HG03460 (cell line): Measurements from ENCODE around the gene RICTOR.
"Not testable (repeated sequence)": the region's sequence is repeated elsewhere in the genome, so short reads cannot be mapped to it uniquely, and the experiment has no call there.

Experiments
- ATAC-seq: cut with Tn5 transposase; IDR thresholded peaks from one replicate; pipeline ENCODE4 v1.9.1; 2021; ENCODE audit not compliant: unreplicated experiment

The RICTOR gene

DNA sequence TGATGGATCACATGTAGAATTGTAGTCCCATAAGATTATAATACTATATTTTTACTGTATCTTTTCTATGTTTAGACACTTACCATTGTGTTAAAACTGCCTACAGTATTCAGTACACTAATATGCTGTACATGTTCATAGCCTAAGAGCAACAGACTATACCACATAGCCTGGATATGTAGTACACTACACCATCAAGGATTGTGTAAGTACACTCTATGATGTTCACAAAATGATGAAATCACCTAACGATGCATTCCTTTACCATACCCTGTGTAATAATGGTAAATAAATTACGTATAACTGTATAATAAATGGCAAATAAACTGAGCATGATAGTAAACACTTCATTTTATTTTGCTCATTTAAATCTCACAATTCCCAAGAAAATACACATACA, 60.3 kb downstream of the RICTOR start:
- ATAC-seq = no peak

DNA sequence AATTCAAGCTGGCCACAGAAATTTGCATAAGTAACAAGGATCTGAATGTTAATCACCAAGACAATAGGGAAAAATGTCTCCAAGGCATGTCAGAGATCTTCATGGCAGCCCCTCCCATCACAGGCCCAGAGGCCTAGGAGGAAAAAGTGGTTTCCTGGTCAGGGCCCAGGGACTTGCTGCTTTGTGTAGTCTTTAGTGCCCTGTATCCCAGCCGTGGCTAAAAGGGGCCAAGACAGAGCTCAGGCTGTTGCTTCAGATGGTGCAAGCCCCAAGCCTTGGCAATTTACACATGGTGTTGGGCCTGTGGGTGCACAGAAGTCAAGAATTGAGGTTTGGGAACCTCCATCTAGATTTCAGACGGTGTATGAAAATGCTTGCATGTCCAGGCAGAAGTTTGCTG, 63.2 kb downstream of the RICTOR start:
- ATAC-seq = not testable (repeated sequence)

DNA sequence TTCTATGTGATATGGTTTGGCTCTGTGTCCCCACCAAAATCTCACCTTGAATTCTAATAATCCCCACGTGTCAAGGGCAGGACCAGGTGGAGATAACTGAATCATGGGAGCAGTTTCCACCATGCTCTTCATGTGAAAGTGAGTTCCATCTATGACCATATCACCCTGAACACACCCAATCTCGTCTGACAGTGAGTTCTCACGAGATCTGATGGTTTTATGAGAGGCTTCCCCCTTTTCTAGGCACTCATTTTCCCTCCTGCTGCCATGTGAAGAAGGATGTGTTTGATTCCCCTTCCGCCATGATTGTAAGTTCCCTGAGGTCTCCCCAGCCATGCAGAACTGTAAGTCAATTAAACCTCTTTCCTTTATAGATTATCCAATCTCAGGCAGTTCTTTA, 64.2 kb downstream of the RICTOR start:
- ATAC-seq = no peak

DNA sequence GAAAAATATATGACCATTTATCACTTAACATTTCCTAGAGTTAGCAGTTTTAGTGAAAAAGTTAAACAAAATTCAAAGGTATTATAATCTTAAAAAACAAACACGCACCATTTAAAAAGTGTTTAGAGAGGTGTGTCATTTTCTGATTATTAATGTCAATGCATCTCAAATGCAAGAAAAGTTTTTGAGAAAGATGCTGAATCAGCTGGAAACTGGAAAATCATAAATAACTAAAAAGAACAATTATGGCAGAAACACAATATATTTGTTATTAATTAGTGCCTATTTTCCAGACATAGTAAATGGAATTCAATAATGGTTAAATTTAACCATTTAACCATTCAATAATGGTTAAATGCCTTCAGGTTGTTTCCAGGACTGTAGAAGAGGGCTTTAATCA, 64.9 kb downstream of the RICTOR start:
- ATAC-seq = no peak

DNA sequence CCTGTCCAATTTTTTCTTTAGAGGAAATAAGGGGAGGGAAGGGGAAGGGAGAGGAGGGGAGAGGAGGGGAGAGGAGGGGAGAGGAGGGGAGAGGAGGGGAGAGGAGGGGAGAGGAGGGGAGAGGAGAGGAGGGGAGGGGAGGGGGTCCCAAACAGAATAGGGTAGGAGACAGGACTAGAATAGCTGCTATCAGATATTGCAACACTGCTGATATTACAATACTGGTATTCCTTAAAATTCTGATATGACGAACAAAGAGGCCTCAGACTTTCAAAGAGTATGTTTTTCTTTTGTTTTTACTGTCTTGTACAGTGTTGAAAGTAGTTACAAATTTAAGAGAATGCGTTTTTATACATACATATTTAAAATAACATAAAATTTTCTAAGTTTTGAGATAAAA, 67.5 kb downstream of the RICTOR start:
- ATAC-seq = no peak

DNA sequence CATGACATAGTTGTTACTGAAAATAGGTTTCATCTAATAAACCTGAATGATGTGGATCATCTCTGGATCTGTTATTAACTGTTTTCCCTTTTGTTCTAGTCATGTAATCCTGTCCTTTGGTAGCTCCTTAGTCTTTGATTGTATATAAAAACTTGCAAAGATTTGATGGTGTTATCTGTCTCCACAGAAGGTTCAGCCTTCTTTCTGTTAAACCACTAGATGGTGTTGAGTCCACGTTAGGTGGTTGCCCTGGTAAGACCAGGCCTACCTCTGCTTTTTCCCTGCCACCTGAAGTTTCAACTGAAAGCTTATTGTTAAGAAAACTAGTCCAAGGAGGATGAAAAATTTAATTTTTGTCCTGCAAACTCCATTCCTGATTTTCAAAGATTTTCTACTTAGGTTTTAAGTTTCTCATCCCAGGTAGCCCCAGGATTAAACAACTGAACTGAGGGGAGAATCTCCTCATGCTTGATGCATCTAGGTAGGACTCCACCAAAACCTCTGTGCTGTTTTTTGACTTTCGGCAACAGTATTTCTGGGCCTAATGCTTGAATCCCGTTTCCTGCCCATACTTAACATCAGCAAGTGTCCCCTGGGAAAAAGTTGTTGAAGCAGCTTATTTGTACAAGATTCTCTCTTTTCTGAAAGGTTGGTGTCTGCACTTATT, 68.5 kb downstream of the RICTOR start:
- no peak for ATAC-seq

DNA sequence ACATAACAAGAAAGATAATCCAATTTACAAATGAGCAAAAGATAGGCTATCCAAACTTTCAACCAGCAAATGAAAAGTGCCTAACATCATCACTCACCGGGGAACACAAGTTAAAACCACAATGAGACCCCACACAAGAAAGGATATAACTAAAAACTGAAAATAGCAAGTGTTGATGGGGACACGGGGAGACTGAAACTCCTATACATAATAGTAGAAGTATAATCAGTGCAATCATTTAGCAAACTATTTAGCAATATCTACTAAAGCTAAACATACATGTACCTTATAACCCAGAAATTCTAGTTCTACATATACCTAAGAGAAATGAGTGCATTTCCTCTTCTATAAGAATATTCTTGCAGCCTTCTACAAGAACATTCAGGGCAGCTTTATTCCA, 72.5 kb downstream of the RICTOR start:
- ATAC-seq = no peak

DNA sequence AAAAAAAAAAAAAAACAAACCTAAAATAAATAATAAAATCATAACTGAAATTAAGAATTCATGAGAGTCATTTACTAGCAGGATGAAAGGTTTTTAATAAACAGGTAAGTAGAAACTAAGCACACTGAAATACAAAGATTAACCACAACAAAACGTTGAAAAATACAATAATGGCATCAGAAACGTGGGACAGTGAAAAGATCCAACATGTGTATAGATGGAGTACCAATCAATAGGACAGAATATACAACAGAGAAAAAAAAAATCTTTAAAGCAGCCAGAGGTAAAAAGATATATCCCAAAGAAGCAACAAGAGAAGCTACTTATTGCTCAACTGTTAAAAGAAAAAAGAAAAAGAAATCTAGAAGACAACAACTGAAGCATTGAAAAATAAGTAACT, 75.2 kb downstream of the RICTOR start:
- ATAC-seq = no peak

DNA sequence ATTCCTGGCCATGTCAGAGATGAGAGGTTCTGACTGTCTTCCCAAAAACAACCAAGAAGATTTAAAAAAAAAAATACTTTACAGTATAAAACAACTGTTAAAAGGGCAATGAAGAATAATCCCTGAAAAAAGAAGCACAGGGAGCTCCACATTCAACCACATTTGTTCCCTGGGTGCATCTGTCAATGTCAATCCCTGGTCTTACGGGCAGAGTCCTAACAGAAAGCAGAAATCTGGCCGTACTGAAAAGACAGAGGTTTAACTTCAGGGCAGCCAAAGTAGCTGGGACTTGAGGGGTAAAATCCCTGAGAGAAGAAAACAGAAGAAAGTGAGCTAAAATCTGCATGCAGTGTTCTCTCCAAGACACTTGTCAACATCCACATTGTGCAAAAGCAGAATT, 76.6 kb downstream of the RICTOR start:
- ATAC-seq = no peak

DNA sequence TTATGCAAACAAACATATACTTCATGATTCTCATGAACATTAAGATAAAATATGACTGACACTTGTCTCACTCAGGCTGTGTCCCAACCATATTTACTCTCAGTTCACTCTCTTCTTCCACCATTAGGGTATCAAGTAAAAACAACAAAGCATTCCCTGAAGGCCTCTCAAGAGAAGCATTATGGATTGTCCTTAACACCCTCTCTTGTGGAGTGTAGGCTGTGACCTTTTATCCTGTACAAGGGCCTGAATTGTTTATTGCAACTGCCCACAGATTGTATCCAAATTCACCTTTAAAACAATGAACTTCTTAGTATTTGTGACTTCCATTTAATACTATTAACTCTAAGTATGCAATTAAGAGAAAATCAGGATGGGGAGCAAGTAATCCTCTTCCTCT, 78.1 kb downstream of the RICTOR start:
- ATAC-seq = no peak

DNA sequence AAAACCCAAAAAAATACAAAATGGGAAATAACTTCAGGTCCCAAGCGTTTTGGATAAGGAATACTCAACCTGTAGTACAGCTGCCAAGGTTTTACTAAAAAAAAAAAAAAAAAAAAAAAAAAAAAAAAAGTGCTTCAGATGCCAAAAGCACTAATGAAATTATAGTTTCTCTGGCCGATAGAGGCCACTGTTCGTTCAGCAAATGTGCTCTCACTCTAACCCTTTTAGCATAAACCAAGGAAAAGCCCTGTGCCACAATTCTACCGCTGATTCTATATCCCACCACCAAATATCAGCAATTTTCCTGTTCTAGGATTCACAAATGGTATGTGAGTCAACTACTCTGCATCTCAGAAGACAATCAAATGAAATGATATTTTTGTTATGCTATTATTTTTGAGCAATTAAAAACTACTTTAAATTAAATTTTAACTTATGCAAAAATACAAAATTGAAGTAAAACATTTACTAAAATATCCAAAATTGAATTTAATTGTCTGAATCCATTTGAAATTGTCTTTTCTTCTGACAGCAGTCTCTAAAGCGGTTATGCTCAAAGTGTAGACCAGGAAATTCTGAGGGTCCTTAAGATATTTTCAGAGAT, 79.8 kb downstream of the RICTOR start:
- peak; percentile 81 for ATAC-seq

DNA sequence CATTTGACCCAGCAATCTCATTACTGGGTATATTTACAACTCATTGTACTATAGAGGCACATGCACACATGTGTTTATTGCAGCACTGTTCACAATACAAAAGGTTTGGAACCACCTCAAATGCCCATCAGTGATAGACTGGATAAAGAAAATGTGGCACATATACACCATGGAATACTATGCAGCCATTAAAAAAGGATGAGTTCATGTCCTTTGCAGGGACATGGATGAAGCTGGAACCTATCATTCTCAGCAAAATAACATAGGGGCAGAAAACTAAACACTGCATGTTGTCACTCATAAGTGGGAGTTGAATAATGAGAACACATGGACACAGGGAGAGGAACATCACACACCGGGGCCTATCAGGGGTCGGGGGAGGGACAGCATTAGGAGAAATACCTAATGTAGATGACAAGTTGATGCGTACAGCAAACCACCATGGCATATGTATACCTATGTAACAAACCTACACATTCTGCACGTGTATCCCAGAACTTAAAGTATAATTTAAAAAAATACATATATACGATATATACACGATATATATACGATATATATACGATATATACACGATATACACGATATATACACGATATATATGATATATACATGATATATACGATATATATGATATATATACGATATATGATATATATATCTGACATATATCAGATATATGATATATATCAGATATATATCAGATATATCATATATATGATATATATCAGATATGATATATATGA, 84.1 kb downstream of the RICTOR start:
- ATAC-seq = not testable (repeated sequence)

DNA sequence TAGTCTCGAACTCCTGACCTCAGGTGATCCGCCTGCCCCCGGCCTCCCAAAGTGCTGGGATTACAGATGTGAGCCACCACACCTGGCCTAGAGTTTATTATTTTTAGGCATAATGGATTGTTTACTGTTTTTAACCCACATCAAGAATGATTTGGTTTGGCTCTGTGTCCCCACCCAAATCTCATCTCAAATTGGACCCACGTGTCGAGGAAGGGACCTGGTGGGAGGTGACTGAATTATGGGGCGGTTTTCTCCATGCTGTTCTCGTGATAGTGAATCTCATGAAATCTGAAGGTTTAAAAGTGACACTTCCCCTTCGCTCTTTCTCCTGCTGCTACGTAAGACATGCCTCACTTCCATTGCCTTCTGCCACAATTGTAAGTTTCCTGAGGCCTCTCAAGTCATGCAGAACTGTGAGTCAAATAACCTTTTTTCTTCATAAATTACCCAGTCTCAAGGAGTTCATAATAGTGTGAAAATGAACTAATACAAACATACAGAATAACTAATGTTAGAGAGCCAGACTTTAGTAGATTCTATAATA, 88.2 kb downstream of the RICTOR start:
- no peak for ATAC-seq

DNA sequence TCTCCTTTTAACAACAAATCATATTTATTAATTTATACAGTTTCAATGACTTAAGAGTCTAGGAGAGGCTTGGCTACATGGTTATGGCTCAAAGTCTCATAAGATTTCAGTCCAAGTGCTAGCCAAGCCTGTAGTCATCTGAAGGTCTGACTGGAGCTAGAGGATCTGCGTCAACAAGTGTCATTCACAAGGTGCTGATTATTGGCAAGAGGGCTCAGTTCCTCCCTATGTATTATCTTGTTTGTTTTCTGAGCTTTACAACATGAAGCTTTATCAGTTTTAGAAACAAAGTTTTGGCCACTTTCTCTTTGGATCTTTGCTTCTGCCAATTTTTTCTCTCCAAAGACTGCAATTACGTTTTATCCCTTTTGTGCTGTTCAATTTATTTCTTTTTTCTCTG, 94.7 kb downstream of the RICTOR start:
- no peak for ATAC-seq

DNA sequence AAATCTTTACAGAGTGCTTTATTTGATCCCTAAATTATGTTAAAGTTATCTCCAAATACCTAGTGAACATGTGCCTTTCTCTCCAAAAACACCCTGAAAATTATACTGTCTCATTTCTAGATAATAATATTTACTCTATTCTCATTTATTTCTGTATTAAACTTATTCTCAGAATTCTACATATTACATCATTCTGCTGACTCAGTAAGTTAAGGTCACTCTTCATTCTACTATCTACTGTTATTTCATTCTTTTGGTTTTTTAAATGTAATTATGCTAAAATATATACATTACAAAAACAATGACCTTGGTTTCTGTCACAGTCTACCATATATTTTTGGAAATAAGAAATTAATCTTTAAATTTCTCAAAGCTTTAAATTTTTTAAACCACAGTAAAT, 96.2 kb downstream of the RICTOR start:
- no peak for ATAC-seq

DNA sequence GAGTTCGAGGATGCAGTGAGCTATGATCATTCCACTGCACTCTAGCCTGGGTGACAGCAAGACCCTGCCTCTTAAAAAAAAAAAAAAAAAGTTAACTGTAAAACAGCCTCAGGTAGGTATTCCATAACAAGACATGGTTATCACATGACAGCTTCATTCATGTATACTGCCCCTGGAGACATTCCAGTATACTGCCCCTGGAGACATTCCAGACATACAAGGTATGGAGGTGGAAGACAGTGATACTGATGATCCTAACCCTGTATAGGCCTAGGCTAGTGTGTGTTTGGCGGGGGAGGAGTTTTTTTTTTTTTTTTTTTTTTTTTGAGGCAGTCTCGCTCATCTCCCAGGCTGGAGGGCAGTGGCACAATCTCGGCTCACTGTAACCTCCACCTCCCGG, 105.5 kb downstream of the RICTOR start:
- ATAC-seq = no peak

DNA sequence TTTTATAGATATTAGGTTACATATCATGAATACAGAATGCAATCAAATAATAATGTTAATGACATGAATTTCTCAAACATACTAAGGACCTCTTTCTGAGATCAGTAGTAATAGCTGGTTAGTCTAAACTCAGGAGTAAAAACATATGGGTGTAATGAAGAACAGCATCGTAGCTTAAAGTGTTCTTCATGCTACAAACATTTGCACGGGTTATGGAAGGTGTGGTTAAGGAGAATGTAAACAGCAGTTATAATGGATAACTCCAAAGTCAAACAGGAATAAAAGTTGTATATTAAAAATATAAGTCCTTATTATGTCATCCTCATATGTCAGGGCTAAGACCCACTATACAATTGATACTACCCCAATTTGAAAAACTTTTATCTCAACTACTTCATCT, 112.5 kb downstream of the RICTOR start:
- ATAC-seq = no peak

DNA sequence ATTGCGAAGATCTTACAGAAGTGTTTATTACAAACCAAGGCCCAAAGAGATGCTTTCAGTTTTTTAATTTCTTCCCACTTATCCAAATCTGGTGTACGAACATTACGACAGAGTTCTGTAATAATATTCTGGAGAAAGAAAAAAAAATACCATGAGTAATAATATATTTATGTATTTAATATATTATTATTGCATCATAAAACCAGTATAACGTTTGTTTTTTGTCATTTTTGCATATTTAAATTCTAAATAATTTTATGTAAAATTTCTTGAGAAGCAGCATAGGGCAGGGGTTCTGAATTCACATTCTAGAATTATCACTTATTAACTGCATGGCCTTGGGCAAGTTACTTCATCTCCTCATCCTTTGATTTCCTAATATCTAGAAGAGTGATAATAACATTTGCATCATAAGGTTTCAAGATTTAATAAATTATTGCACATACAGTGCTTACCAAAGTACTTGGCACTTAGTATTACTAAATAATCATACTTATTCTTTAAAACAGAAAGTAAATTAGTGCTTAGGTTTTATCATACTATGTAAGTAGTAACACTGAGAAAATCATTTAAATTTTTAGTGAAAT, 120.7 kb downstream of the RICTOR start:
- no peak for ATAC-seq

DNA sequence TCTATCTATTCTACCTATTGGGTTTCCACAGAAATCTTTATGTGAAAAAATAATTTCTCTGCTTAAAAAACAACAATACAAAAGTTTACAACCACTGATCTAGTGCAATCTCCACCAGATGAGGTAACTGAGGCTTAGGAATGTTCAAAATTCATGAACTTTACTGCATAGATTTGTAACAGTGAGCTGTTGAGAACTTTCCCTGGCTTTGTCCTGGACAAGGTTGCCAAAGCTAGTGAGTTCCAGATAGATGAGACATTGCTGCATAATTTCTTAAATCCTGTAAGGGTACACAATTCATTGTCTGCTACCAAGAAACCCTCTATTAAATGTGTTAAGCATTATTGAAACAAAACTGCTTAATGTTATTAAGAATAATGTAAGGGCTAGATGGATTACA, 125.7 kb downstream of the RICTOR start:
- ATAC-seq = no peak

DNA sequence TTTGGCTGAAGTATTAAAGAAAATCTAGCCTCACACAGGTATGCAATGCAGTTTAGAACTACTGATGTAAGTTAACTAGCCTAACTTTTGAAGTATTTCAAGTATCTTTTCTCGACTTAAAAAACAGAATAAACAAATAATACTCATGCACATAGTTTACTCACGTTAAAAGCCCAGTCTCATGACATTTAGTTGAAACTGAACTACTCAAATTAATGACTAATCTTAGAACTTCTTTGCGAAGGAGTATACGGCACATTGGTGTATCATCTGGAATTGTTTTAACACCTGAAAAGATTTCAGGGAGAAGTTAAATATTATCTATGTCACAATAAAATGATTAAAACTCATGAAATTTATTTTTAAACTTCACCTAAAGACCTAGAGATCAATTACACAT, 129.9 kb downstream of the RICTOR start:
- no peak for ATAC-seq

DNA sequence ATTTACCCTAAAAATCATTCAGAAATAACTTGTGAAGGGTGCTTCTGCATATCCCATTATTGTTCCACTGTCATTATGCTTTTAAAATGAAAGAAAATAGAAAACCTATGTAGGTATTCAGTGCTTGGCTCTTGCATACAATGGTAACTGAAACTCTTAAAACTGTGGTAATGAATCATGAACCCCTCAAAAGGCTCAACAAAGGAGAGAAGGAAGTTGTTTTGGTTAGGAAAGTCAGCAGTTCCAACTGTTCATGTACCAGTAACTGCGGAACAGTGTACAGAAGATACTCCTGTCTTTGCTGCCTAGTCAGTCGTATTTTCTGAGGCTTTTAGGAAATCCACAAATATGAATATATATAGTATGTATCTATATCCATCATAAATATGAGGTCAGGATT, 132.3 kb downstream of the RICTOR start:
- ATAC-seq = no peak
